H1 (cell line): Measurements from ENCODE around the gene SH3GL2. TPM values are rescaled to one million over a fixed set of nuclear protein-coding genes. Genes with fewer than 3 reads are reported as not detected.

Source experiments
- CTCF ChIA-PET: fragments of 300-600 bp; sonication (Branson Sonifier 250); formaldehyde crosslinking; loops from one replicate; lab custom pipeline; 2021; ENCODE audit not compliant: partially characterized antibody; lab: Charles Lee
- POLR2A ChIA-PET: fragments of 300-600 bp; sonication (Branson Sonifier 250); formaldehyde crosslinking; loops from one replicate; lab custom pipeline; 2021; ENCODE audit warnings: inconsistent platforms; ENCODE audit not compliant: partially characterized antibody; lab: Charles Lee
- DNase-seq, 2 experiments: peaks; one replicate each; pipeline versions ENCODE4 v3.0.0 to v3.0.0-alpha.2; 2010 to 2022; ENCODE audit warnings: low spot score in 2 of 2, low read depth in 1 of 2, mixed read lengths in 1 of 2
- FAIRE-seq: peaks from 2 replicates; lab custom pipeline; 2011; peaks lifted over from hg19 to GRCh38; lab: Jason Lieb, UNC
- H2AFZ ChIP-seq: 2 replicates; pipeline ENCODE4 v1.8.1; 2012; ENCODE audit warnings: low read length, inconsistent platforms
- H2AK5ac ChIP-seq: 2 replicates; pipeline ENCODE4 v1.6.1; 2013; ENCODE audit warnings: low read depth, low read length
- H2BK120ac ChIP-seq: replicated peaks from 2 replicates; pipeline ENCODE3; 2013; ENCODE audit warnings: low read depth, low read length, inconsistent platforms
- H2BK12ac ChIP-seq: 2 replicates; pipeline ENCODE4 v1.6.1; 2013; ENCODE audit warnings: low read depth, low read length
- H2BK15ac ChIP-seq: 2 replicates; pipeline ENCODE4 v1.6.1; 2013; ENCODE audit warnings: low read length
- H2BK20ac ChIP-seq: 2 replicates; pipeline ENCODE4 v1.6.1; 2013; ENCODE audit warnings: low read length
- H2BK5ac ChIP-seq: 2 replicates; pipeline ENCODE4 v1.6.1; 2013; ENCODE audit warnings: low read depth, low read length
- H3K14ac ChIP-seq: 2 replicates; pipeline ENCODE4 v1.6.1; 2013; ENCODE audit warnings: inconsistent platforms; ENCODE audit not compliant: insufficient read length
- H3K18ac ChIP-seq: 2 replicates; pipeline ENCODE4 v1.6.1; 2013; ENCODE audit warnings: low read length; ENCODE audit errors: extremely low read depth
- H3K23ac ChIP-seq: 2 replicates; pipeline ENCODE4 v1.6.1; 2013; ENCODE audit warnings: inconsistent platforms; ENCODE audit not compliant: insufficient read length
- H3K23me2 ChIP-seq: 2 replicates; pipeline ENCODE4 v1.6.1; 2013; ENCODE audit warnings: low read depth, low read length
- H3K27ac ChIP-seq: 2 replicates; pipeline ENCODE4 v1.6.1; 2011; ENCODE audit warnings: low read depth, low read length, inconsistent platforms
- H3K27me3 ChIP-seq, 4 experiments: replicated peaks in 1 of 4; 1 replicate in 1 of 4; 2 replicates in 3 of 4; pipeline versions ENCODE4 v1.6.1 to v1.8.1; 2011 to 2013; ENCODE audit warnings: low read length in 3 of 4, mild to moderate bottlenecking in 3 of 4, inconsistent platforms in 2 of 4, mixed read lengths in 2 of 4, moderate library complexity in 1 of 4; ENCODE audit not compliant: control insufficient read depth in 3 of 4, insufficient read depth in 3 of 4; ENCODE audit errors: extremely low read depth in 1 of 4
- H3K36me3 ChIP-seq, 4 experiments: 2 replicates each; pipeline versions ENCODE4 v1.6.1 to v1.8.1; 2011 to 2013; ENCODE audit warnings: mild to moderate bottlenecking in 4 of 4, low read length in 3 of 4, moderate library complexity in 2 of 4, control low read depth in 1 of 4, inconsistent platforms in 1 of 4; ENCODE audit not compliant: insufficient read depth in 4 of 4, control insufficient read depth in 2 of 4
- H3K4ac ChIP-seq: replicated peaks from 2 replicates; pipeline ENCODE3; 2013; ENCODE audit warnings: low read length, low read depth, mixed read lengths, inconsistent platforms; ENCODE audit not compliant: insufficient read length
- H3K4me1 ChIP-seq, 4 experiments: replicated peaks in 1 of 4; 1 replicate in 1 of 4; 2 replicates in 3 of 4; pipeline versions ENCODE4 v1.6.1 to v1.8.1; 2011 to 2013; ENCODE audit warnings: low read length in 3 of 4, inconsistent platforms in 2 of 4, mixed read lengths in 1 of 4; ENCODE audit not compliant: insufficient read depth in 4 of 4, control insufficient read depth in 3 of 4
- H3K4me2 ChIP-seq, 2 experiments: 2 replicates each; pipeline versions ENCODE4 v1.6.1 to v1.8.1; 2011 to 2013; ENCODE audit warnings: low read depth in 2 of 2, low read length in 2 of 2, control low read depth in 1 of 2, inconsistent platforms in 1 of 2, mild to moderate bottlenecking in 1 of 2; ENCODE audit not compliant: insufficient read depth in 1 of 2
- H3K4me3 ChIP-seq, 4 experiments: fragments of 200-600, 300-600 bp in 1 of 4; sonication (generic), shearing (Covaris generic), sonication (Bioruptor Twin) in 1 of 4; 2 replicates each; pipeline versions ENCODE4 v1.5.1 to v1.8.1; 2011 to 2016; ENCODE audit warnings: low read length in 4 of 4, low read depth in 3 of 4, control low read depth in 2 of 4, inconsistent platforms in 2 of 4, mild to moderate bottlenecking in 2 of 4, mixed read lengths in 1 of 4, moderate library complexity in 1 of 4; ENCODE audit not compliant: insufficient read depth in 2 of 4; ENCODE audit errors: extremely low read depth in 1 of 4
- H3K56ac ChIP-seq: replicated peaks from 2 replicates; pipeline ENCODE3; 2013; ENCODE audit warnings: low read depth, mild to moderate bottlenecking, mixed read lengths, low read length, inconsistent platforms; ENCODE audit not compliant: insufficient read length
- H3K79me1 ChIP-seq: 2 replicates; pipeline ENCODE4 v1.6.1; 2013; ENCODE audit warnings: low read depth, low read length, control low read depth
- H3K79me2 ChIP-seq, 2 experiments: 2 replicates each; pipeline versions ENCODE4 v1.6.1 to v1.8.1; 2012 to 2013; ENCODE audit warnings: low read length in 2 of 2, mild to moderate bottlenecking in 2 of 2, inconsistent platforms in 1 of 2; ENCODE audit not compliant: insufficient read depth in 2 of 2, control insufficient read depth in 1 of 2
- H3K9ac ChIP-seq, 4 experiments: replicated peaks in 1 of 4; 1 replicate in 1 of 4; 2 replicates in 3 of 4; pipeline versions ENCODE4 v1.6.1 to v1.8.1; 2011 to 2013; ENCODE audit warnings: low read depth in 3 of 4, low read length in 3 of 4, control low read depth in 2 of 4, mild to moderate bottlenecking in 2 of 4, moderate library complexity in 2 of 4, inconsistent platforms in 1 of 4; ENCODE audit errors: extremely low read depth in 1 of 4
- H3K9me3 ChIP-seq, 2 experiments: 2 replicates each; pipeline versions ENCODE4 v1.6.1 to v1.8.1; 2012 to 2013; ENCODE audit warnings: mild to moderate bottlenecking in 2 of 2, moderate library complexity in 2 of 2, control low read depth in 1 of 2, inconsistent platforms in 1 of 2, low read depth in 1 of 2, low read length in 1 of 2, mixed read lengths in 1 of 2; ENCODE audit not compliant: insufficient read depth in 2 of 2
- H4K20me1 ChIP-seq, 2 experiments: replicated peaks in 1 of 2; 2 replicates each; pipeline versions ENCODE3 to v1.8.1; 2011 to 2013; ENCODE audit warnings: inconsistent platforms in 2 of 2, low read length in 2 of 2, mild to moderate bottlenecking in 1 of 2; ENCODE audit not compliant: insufficient read depth in 2 of 2, control insufficient read depth in 1 of 2
- H4K5ac ChIP-seq: 2 replicates; pipeline ENCODE4 v1.6.1; 2013; ENCODE audit warnings: low read length, low read depth, mixed read lengths, inconsistent platforms; ENCODE audit not compliant: insufficient read length
- H4K8ac ChIP-seq: 2 replicates; pipeline ENCODE4 v1.8.0; 2013; ENCODE audit warnings: mild to moderate bottlenecking, moderate library complexity, low read length, inconsistent platforms; ENCODE audit not compliant: insufficient read depth; ENCODE audit errors: extremely low read depth
- H4K91ac ChIP-seq: replicated peaks from 2 replicates; pipeline ENCODE3; 2013; ENCODE audit warnings: low read length, mixed read lengths, inconsistent platforms; ENCODE audit not compliant: insufficient read length
- CBX5 ChIP-seq: fragments of 300-800, 300-1000 bp; sonication (generic); IDR thresholded peaks from 2 replicates; pipeline ENCODE4 v1.7.1; 2016; ENCODE audit warnings: antibody characterized with exemption, low read length, low read depth
- CHD2 ChIP-seq: IDR thresholded peaks from 2 replicates; pipeline ENCODE4 v1.6.1; 2012; ENCODE audit warnings: low read length, improper control_type of control experiment
- CREB1 ChIP-seq: IDR thresholded peaks from 2 replicates; pipeline ENCODE4 v1.6.1; 2012; ENCODE audit warnings: inconsistent platforms
- CTBP2 ChIP-seq: IDR thresholded peaks from 2 replicates; pipeline ENCODE4 v1.7.0; 2011; ENCODE audit warnings: borderline replicate concordance, mild to moderate bottlenecking, moderate library complexity, mixed read lengths, low read length; ENCODE audit not compliant: insufficient read depth, insufficient read length
- EP300 ChIP-seq, 2 experiments: IDR thresholded peaks; 1 replicate in 1 of 2; 2 replicates in 1 of 2; pipeline ENCODE4 v1.6.1; 2011 to 2012; ENCODE audit warnings: low read depth in 2 of 2, low read length in 2 of 2, mild to moderate bottlenecking in 2 of 2, borderline replicate concordance in 1 of 2, inconsistent platforms in 1 of 2, moderate library complexity in 1 of 2
- JUN ChIP-seq: IDR thresholded peaks from 2 replicates; pipeline ENCODE4 v1.6.1; 2011; ENCODE audit warnings: low read depth, mild to moderate bottlenecking, improper control_type of control experiment, low read length
- KDM5A ChIP-seq: fragments of 200-600 bp; IDR thresholded peaks from 2 replicates; pipeline ENCODE4 v1.7.1; 2012; ENCODE audit warnings: mild to moderate bottlenecking, low read length, inconsistent platforms, mixed read lengths
- PHF8 ChIP-seq: fragments of 200-600 bp; sonication (generic); conservative IDR thresholded peaks from 2 replicates; pipeline ENCODE4 v1.7.1; 2012; ENCODE audit warnings: low read depth, mild to moderate bottlenecking, inconsistent platforms, low read length, moderate library complexity
- RXRA ChIP-seq: IDR thresholded peaks from 2 replicates; pipeline ENCODE4 v1.6.1; 2011; ENCODE audit warnings: low read depth, mild to moderate bottlenecking, low read length, moderate library complexity; ENCODE audit not compliant: insufficient read depth
- SAP30 ChIP-seq: fragments of 300-600 bp; sonication (generic); IDR thresholded peaks from 2 replicates; pipeline ENCODE4 v1.7.1; 2012; ENCODE audit warnings: low read length, moderate library complexity, mild to moderate bottlenecking, inconsistent platforms; ENCODE audit not compliant: insufficient read depth, insufficient replicate concordance
- SIN3A ChIP-seq, 2 experiments: IDR thresholded peaks in 1 of 2; conservative IDR thresholded peaks in 1 of 2; 2 replicates each; pipeline ENCODE4 v1.6.1; 2011 to 2012; ENCODE audit warnings: low read length in 2 of 2, improper control_type of control experiment in 1 of 2, low read depth in 1 of 2, mild to moderate bottlenecking in 1 of 2
- SIRT6 ChIP-seq: IDR thresholded peaks from one replicate; pipeline ENCODE4 v1.7.1; 2012; ENCODE audit warnings: low read length, inconsistent platforms
- SP1 ChIP-seq: IDR thresholded peaks from 2 replicates; pipeline ENCODE4 v1.6.1; 2011; ENCODE audit warnings: low read depth, low read length
- SRF ChIP-seq: IDR thresholded peaks from 2 replicates; pipeline ENCODE4 v1.6.1; 2011; ENCODE audit warnings: mild to moderate bottlenecking, low read depth, low read length, moderate library complexity
- TCF12 ChIP-seq: IDR thresholded peaks from 2 replicates; pipeline ENCODE4 v1.6.1; 2011; ENCODE audit warnings: low read depth, mild to moderate bottlenecking, low read length
- ZNF274 ChIP-seq: IDR thresholded peaks from 2 replicates; pipeline ENCODE4 v1.7.0; 2012; ENCODE audit warnings: low read length, borderline replicate concordance; ENCODE audit errors: extremely low read depth
- WGBS, 2 experiments: shearing (Covaris generic) in 1 of 2; methylation state at CpG; one replicate each; pipeline versions ENCODE4 v1.1.6 to v1.1.7; 2013 to 2015; ENCODE audit warnings: low lambda C conversion rate in 2 of 2, mixed read lengths in 2 of 2, inconsistent platforms in 1 of 2, low coverage in 1 of 2, missing lambda C conversion rate in 1 of 2; ENCODE audit not compliant: insufficient replicate concordance in 2 of 2, insufficient coverage in 1 of 2, insufficient read length in 1 of 2; ENCODE audit errors: extremely low coverage in 1 of 2, missing lambda C conversion rate in 1 of 2; 5-methylcytosine and 5-hydroxymethylcytosine counted together
- polyA plus RNA-seq, 7 experiments: library from polyadenylated mRNA; depleted of rRNA in 3 of 7; stranded (reverse) in 5 of 7; unstranded in 2 of 7; fragments of >200 nt in 5 of 7; fragments of 200-250 nt in 2 of 7; gene quantifications; 1 replicate in 5 of 7; 2 replicates in 1 of 7; 4 replicates in 1 of 7; pipeline versions ENCODE4 v1.2.1 to v1.2.3, GENCODE V29; 2011 to 2013; ENCODE audit warnings: missing spikeins in 2 of 7, mixed read lengths in 2 of 7
- total RNA-seq: library from RNA; stranded (reverse); fragmentation: NEBNext Ultra II Directional; extraction: Animal tissue kit (Norgen Biotek cat#: 25700); gene quantifications from 2 replicates; pipeline ENCODE4 v1.2.1, GENCODE V29; 2021

Gene SH3GL2
- total and polyA plus RNA-seq, 2 of the 8 experiments (the other 6 are each of a cell fraction or from before 2014, with no cell fraction given): 4.7 to 5.3 TPM

GRCh38 chr9:17632994-17633393 lies 54.1 kb downstream of the SH3GL2 start:
- no peak overlapping the region for H4K8ac ChIP-seq
- no peaks in the 10 kb centered on the region for H3K9me3 ChIP-seq
- FAIRE-seq (no peak), DNase-seq (no peak)
- H2BK20ac ChIP-seq: no peak overlapping the region
- no peak overlapping the region for H3K4me2 ChIP-seq
- H3K23ac ChIP-seq: no peak overlapping the region
- no peak overlapping the region for H3K27ac ChIP-seq
- H3K4ac ChIP-seq: no peak overlapping the region
- ChIA-PET CTCF (no interaction called here), POLR2A (no interaction called here)
- 55% methylated on average over 2 of the region's 2 CpGs; no CpG with 5 or more reads in 1 of the 2 experiments for WGBS, 2 experiments
- no peaks in the 10 kb centered on the region for H3K4me1 ChIP-seq
- no peak overlapping the region for H2BK5ac ChIP-seq
- no peaks in the 10 kb centered on the region for H4K20me1 ChIP-seq
- H2AFZ ChIP-seq: no peak overlapping the region
- no peak overlapping the region for H4K5ac ChIP-seq
- H3K36me3 ChIP-seq: no peaks in the 10 kb centered on the region
- no peak overlapping the region for H3K18ac ChIP-seq
- no peaks in the 10 kb centered on the region for H3K27me3 ChIP-seq
- no peak overlapping the region for H3K4me3 ChIP-seq
- H3K9ac ChIP-seq: no peak overlapping the region
- no peaks in the 10 kb centered on the region for H3K79me2 ChIP-seq
- H3K23me2 ChIP-seq: no peaks in the 10 kb centered on the region
- H2BK12ac ChIP-seq: no peak overlapping the region
- H3K56ac ChIP-seq: no peak overlapping the region
- H2AK5ac ChIP-seq: no peak overlapping the region
- no peaks in the 10 kb centered on the region for H3K79me1 ChIP-seq
- no peak overlapping the region for H2BK120ac ChIP-seq
- H4K91ac ChIP-seq: no peak overlapping the region
- no peak overlapping the region for H2BK15ac ChIP-seq
- H3K14ac ChIP-seq: no peak overlapping the region
- TF ChIP-seq SRF (no peak), JUN (no peak), SAP30 (no peak), CREB1 (no peak), CHD2 (no peak), SIRT6 (no peak), TCF12 (no peak), KDM5A (no peak), CBX5 (no peak), ZNF274 (no peak), CTBP2 (no peak), EP300 (IDR thresholded peaks at IDR 0.05; ENCODE audit: borderline replicate concordance in 1 of 2, low read depth in 2 of 2, low read length in 2 of 2) (no peak), SP1 (no peak), PHF8 (no peak), RXRA (no peak), SIN3A (conservative IDR thresholded peaks at IDR 0.05 in 1 of 2, IDR thresholded peaks at IDR 0.05 in 1 of 2; ENCODE audit: low read depth in 1 of 2, low read length in 2 of 2) (no peak)
